Left lung (tissue), 10 donors: ENCODE results near the gene CFAP100. TPM values are rescaled to one million over a fixed set of nuclear protein-coding genes. Genes with fewer than 3 reads are reported as not detected.
A peak's percentile ranks its signal among the peaks of the same experiment; 100 is the strongest.

ENCODE experiments used
- ATAC-seq: fragments of 200-7000 bp; cut with Tn5 transposase; one replicate; pipeline ENCODE4 v1.9.1; 2020; ENCODE audit warnings: moderate library complexity
- DNase-seq, 4 donors: peaks; one replicate each; pipeline ENCODE4 v3.0.0-alpha.2; 2013 to 2020
- H3K27ac ChIP-seq, 2 donors: fragments of 200-600 bp; sonication (generic) in 1 of 2; one replicate each; pipeline versions ENCODE4 v1.5.0 to v1.8.0; 2020 to 2021
- H3K27me3 ChIP-seq, 2 donors: fragments of 200-600 bp; sonication (generic) in 1 of 2; one replicate each; pipeline versions ENCODE4 v1.5.0 to v1.8.0; 2020 to 2021
- H3K36me3 ChIP-seq, 2 donors: fragments of 200-600 bp; sonication (generic) in 1 of 2; one replicate each; pipeline versions ENCODE4 v1.5.0 to v1.8.0; 2020 to 2021
- H3K4me1 ChIP-seq, 2 donors: fragments of 200-600 bp; one replicate each; pipeline ENCODE4 v1.8.0; 2021
- H3K4me3 ChIP-seq, 2 donors: fragments of 200-600 bp; sonication (generic) in 1 of 2; one replicate each; pipeline versions ENCODE4 v1.5.0 to v1.8.0; 2020 to 2021; ENCODE audit warnings: mild to moderate bottlenecking in 1 of 2
- H3K9me3 ChIP-seq, 2 donors: fragments of 200-600 bp; sonication (generic) in 1 of 2; one replicate each; pipeline versions ENCODE4 v1.5.0 to v1.8.0; 2020 to 2021
- CTCF ChIP-seq, 2 donors: fragments of 200-600 bp; sonication (generic) in 1 of 2; IDR thresholded peaks; one replicate each; pipeline versions ENCODE4 v1.5.0 to v1.8.0; 2021; ENCODE audit warnings: antibody characterized with exemption in 2 of 2
- intact Hi-C, 2 donors: fragments of 100-400 bp; cut with DNase I; formaldehyde crosslinking; loops; one replicate each; pipeline versions ENCODE4 v1.11.2 to v1.14.2; 2022
- polyA plus RNA-seq, 6 donors: library from polyadenylated mRNA; unstranded; fragments of 120-200 nt; gene quantifications; one replicate each; pipeline ENCODE4 v1.2.1, GENCODE V29; 2013; ENCODE audit not compliant: insufficient read length in 6 of 6
- total RNA-seq, 2 donors: library from RNA; stranded (reverse); fragmentation: NEBNext Ultra II Directional; extraction: Animal tissue kit (Norgen Biotek cat#: 25700); gene quantifications; one replicate each; pipeline ENCODE4 v1.2.1, GENCODE V29; 2021
- donor health status: DM: no; HTN: yes; CAD: no.
- donor health status: DM: no; HTN: no; CAD: no.

Gene CFAP100
- total and polyA plus RNA-seq, 8 donors, result 1.0 to 8.2 (median 6.1) TPM; not detected in 1

- ATAC-seq (no peak), DNase-seq (no peak)
- Histone ChIP-seq H3K27ac (no peak overlapping the region), H3K4me1 (no peaks in the 10 kb centered on the region), H3K36me3 (peaks cover 0 to 3% of the 10 kb centered on the region in 2 donors), H3K9me3 (peaks cover 0 to 32% of the 10 kb centered on the region in 2 donors), H3K27me3 (peaks cover 0 to 13% of the 10 kb centered on the region in 2 donors), H3K4me3 (no peak overlapping the region)
- intact Hi-C loops, result no loop called here
- TF ChIP-seq CTCF (IDR thresholded peaks at IDR 0.05), result no peak
These were observed 29.5 kb downstream of the CFAP100 start for GRCh38 chr3:126424039-126424717.

- Histone ChIP-seq H3K36me3 (peaks cover 0 to 3% of the 10 kb centered on the region in 2 donors), H3K4me1 (no peaks in the 10 kb centered on the region), H3K27me3 (peaks cover 0 to 7% of the 10 kb centered on the region in 2 donors), H3K27ac (no peak overlapping the region), H3K4me3 (no peak overlapping the region), H3K9me3 (peaks cover 0 to 32% of the 10 kb centered on the region in 2 donors)
- no peak for DNase-seq
- no peak for TF ChIP-seq CTCF (IDR thresholded peaks at IDR 0.05)
- no peak for ATAC-seq
- intact Hi-C loops, result no loop called here
These were observed 30.0 kb downstream of the CFAP100 start for GRCh38 chr3:126424751-126425150.

GRCh38 chr3:126431103-126431534 is 36.4 kb downstream of the CFAP100 start:
- peaks cover 0 to 36% of the 10 kb centered on the region in 2 donors for H3K36me3 ChIP-seq
- no peak for TF ChIP-seq CTCF (IDR thresholded peaks at IDR 0.05)
- H3K27me3 ChIP-seq, result no peaks in the 10 kb centered on the region
- no peak for ATAC-seq
- peak in 1 of 4 donors; percentile 40 for DNase-seq
- no peak overlapping the region for H3K4me3 ChIP-seq
- H3K4me1 ChIP-seq, result no peaks in the 10 kb centered on the region
- H3K27ac ChIP-seq, result no peak overlapping the region
- intact Hi-C loops, result no loop called here
- peaks cover 0 to 20% of the 10 kb centered on the region in 2 donors for H3K9me3 ChIP-seq

GRCh38 chr3:126432361-126433104 is 37.8 kb downstream of the CFAP100 start:
- Histone ChIP-seq H3K9me3 (peaks cover 0 to 6% of the 10 kb centered on the region in 2 donors), H3K4me3 (no peak overlapping the region), H3K27me3 (no peaks in the 10 kb centered on the region), H3K27ac (no peak overlapping the region), H3K4me1 (no peaks in the 10 kb centered on the region), H3K36me3 (peaks cover 0 to 50% of the 10 kb centered on the region in 2 donors)
- intact Hi-C loops, result no loop called here
- ATAC-seq (no peak), DNase-seq (no peak)
- TF ChIP-seq CTCF (IDR thresholded peaks at IDR 0.05), result no peak

- Histone ChIP-seq H3K9me3 (peaks cover 0 to 2% of the 10 kb centered on the region in 2 donors), H3K4me1 (no peaks in the 10 kb centered on the region), H3K27me3 (no peaks in the 10 kb centered on the region), H3K4me3 (no peak overlapping the region), H3K27ac (no peak overlapping the region), H3K36me3 (peaks cover 0 to 56% of the 10 kb centered on the region in 2 donors)
- ATAC-seq, result no peak
- DNase-seq, result peak in 1 of 4 donors; percentile 39
- TF ChIP-seq CTCF (IDR thresholded peaks at IDR 0.05), result no peak
- intact Hi-C loops, result no loop called here
These were observed 38.4 kb downstream of the CFAP100 start for GRCh38 chr3:126433105-126433430.
